A673 (cell line): ENCODE results near the gene OR51E1.

Experiments used
- EZH2 ChIP-seq: fragments of 200-600 bp; sonication (generic); IDR thresholded peaks from 2 replicates; pipeline ENCODE4 v1.6.1; 2017; ENCODE audit warnings: borderline replicate concordance, low read depth, mild to moderate bottlenecking, mixed read lengths, antibody characterized with exemption, low read length; ENCODE audit not compliant: poor library complexity, severe bottlenecking
- TF ChIP-seq, protein P1 (sequence below): fragments of 300-800, 200-600 bp; sonication (generic); conservative IDR thresholded peaks from 2 replicates; pipeline ENCODE4 v1.5.1; 2017; ENCODE audit warnings: low read depth, mild to moderate bottlenecking, antibody characterized with exemption, low read length, moderate library complexity, mixed read lengths

DNA sequence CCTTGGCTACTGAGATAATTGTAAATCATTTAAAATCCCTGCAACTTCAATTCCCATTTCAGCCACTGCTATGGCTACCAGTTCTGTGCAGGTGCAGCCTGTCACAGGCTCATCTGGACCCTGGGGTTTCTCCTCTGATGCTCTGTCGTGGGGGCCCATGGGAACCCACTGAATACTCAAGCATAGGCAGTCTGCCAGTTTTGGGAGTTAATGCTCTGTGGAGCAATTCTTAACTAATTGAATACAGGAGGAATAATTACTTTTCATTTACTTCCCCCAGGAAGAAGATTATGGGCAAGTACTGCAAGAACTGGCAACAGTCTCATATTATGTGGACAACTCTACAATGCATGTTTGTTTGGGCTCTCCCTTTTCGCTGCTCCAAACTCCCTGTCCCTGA lies 28.0 kb downstream of the OR51E1 start:
- TF ChIP-seq, protein P1, sequence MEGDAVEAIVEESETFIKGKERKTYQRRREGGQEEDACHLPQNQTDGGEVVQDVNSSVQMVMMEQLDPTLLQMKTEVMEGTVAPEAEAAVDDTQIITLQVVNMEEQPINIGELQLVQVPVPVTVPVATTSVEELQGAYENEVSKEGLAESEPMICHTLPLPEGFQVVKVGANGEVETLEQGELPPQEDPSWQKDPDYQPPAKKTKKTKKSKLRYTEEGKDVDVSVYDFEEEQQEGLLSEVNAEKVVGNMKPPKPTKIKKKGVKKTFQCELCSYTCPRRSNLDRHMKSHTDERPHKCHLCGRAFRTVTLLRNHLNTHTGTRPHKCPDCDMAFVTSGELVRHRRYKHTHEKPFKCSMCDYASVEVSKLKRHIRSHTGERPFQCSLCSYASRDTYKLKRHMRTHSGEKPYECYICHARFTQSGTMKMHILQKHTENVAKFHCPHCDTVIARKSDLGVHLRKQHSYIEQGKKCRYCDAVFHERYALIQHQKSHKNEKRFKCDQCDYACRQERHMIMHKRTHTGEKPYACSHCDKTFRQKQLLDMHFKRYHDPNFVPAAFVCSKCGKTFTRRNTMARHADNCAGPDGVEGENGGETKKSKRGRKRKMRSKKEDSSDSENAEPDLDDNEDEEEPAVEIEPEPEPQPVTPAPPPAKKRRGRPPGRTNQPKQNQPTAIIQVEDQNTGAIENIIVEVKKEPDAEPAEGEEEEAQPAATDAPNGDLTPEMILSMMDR, result no peak
- no peak for TF ChIP-seq EZH2
